T47D (cell line): ENCODE data around the gene CD70.

Source experiments
- DNase-seq, 2 experiments: peaks; one replicate each; pipeline versions ENCODE4 v3.0.0 to v3.0.0-alpha.2; 2011 to 2012; ENCODE audit warnings: low read depth in 1 of 2, low spot score in 1 of 2
- JUND ChIP-seq: IDR thresholded peaks from 2 replicates; pipeline ENCODE4 v1.6.1; 2012; ENCODE audit warnings: low read depth
- in situ Hi-C: cut with HindIII; loops from 2 replicates; pipeline ENCODE4 v1.10.0; 2016; ENCODE audit warnings: low sequenced_read_pairs, low pct_unique_long_range_greater_than_20kb

Gene CD70

GRCh38 chr19:6543866-6544347, 47.0 kb downstream of the CD70 start:
- no peak for DNase-seq
- no peak for TF ChIP-seq JUND
- in situ Hi-C loops, result no loop called here

- in situ Hi-C loops, result no loop called here
- TF ChIP-seq JUND, result no peak
- DNase-seq, result no peak
These were observed 49.8 kb downstream of the CD70 start for GRCh38 chr19:6540918-6541689.

GRCh38 chr19:6539514-6539913, 51.4 kb downstream of the CD70 start:
- no peak for TF ChIP-seq JUND
- in situ Hi-C loops, result no loop called here
- no peak for DNase-seq
